GM12865 (cell line): ENCODE results near the gene NFATC2.

Experiments used
- DNase-seq: peaks from one replicate; pipeline ENCODE4 v3.0.0; 2010; ENCODE audit warnings: low read depth
- H3K4me3 ChIP-seq: 2 replicates; pipeline ENCODE4 v1.5.1; 2011; ENCODE audit warnings: mild to moderate bottlenecking, low read depth, low read length, control low read depth
- TF ChIP-seq, protein P1 (sequence below): IDR thresholded peaks from 2 replicates; pipeline ENCODE4 v1.5.1; 2011; ENCODE audit warnings: low read length, control low read depth, low read depth, inconsistent platforms; ENCODE audit not compliant: insufficient read depth; ENCODE audit errors: missing control alignments

Gene NFATC2

DNA sequence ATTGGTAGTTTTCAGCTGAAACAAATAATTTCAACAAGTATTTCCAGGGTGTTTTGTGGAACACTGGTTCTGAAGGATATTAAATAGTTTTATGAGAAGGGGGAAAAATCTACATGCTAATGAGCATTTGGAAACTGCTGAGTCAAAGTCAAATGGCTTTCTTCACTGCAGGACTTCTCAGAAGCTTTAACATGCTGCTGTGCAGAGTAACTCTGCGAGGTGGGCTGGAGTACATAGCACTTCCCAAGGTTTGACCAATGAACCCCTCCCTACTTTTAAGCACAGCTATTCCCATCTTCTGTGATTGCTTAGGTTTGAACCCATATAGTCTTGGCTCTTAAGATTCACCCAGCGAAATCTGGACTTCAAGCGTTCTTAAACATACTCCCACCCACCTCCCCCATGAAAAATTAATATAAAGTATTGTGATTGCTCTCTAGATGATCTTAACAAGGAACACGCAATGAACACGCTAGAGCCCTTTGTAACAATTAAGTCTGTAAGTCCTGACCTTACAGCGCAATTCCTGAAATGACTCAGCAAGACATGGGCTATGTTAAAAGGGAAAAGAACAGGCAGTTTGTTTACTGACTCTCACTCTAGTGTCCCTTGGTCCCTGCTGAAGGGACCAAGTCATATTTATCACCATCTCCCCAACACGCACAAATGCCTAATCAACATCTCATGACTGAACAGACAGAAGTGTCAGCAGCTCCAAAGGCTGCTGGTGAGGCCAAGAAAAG is 105.2 kb downstream of the NFATC2 start:
- peak; percentile 84 for DNase-seq
- H3K4me3 ChIP-seq, result no peak overlapping the region
- TF ChIP-seq, protein P1, sequence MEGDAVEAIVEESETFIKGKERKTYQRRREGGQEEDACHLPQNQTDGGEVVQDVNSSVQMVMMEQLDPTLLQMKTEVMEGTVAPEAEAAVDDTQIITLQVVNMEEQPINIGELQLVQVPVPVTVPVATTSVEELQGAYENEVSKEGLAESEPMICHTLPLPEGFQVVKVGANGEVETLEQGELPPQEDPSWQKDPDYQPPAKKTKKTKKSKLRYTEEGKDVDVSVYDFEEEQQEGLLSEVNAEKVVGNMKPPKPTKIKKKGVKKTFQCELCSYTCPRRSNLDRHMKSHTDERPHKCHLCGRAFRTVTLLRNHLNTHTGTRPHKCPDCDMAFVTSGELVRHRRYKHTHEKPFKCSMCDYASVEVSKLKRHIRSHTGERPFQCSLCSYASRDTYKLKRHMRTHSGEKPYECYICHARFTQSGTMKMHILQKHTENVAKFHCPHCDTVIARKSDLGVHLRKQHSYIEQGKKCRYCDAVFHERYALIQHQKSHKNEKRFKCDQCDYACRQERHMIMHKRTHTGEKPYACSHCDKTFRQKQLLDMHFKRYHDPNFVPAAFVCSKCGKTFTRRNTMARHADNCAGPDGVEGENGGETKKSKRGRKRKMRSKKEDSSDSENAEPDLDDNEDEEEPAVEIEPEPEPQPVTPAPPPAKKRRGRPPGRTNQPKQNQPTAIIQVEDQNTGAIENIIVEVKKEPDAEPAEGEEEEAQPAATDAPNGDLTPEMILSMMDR, result no peak

DNA sequence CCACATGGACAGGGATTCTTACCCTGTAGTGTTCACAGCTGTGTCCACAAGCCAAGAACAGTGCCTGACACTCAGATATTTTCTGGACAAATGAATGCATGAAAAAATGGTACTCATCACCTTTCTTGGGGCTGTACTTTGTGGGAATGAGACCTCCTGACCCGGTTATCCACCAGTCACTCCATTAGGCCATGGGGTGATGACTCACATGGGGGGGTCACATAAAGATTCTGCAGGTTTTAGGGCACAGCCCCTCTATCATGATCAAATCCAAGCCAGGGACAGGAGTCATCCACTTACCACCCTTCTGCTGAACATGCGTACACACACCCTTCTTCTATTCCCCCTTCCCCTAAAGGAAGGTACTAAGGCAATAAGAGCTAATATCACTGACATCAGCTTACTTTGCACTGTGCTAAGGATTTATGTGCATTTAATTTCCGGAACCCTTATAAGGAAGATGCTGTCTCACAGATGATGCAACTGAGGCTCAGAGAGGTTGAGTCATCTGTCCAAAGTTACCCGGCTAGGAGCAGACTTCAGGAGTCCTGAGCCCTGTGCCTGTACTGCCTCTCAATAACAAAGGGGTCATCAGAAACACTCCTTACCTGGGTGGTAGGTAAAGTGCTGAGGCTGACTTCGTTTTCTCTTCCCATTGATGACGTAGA is 107.8 kb downstream of the NFATC2 start:
- DNase-seq, result no peak
- TF ChIP-seq, protein P1, result no peak
- no peak overlapping the region for H3K4me3 ChIP-seq

DNA sequence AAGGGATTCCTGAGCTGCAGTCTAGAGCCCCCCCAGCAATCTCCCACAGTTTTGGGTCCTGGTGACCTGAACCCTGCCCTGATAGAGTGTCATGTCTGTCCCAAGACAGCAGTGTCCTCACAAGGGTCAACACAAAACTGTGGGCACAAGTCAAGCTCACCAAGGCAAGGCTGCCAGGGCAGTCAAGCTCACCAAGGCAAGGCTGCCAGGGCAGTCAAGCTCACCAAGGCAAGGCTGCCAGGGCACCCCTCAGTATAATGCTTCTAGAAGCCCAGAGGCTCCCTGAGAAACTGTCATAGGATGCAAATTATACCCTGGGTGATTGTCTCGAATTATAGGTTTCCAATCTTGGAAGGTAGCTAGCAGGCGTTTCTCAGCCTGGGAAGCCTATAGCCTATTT is 108.5 kb downstream of the NFATC2 start:
- no peak for DNase-seq
- TF ChIP-seq, protein P1, result no peak
- no peak overlapping the region for H3K4me3 ChIP-seq

DNA sequence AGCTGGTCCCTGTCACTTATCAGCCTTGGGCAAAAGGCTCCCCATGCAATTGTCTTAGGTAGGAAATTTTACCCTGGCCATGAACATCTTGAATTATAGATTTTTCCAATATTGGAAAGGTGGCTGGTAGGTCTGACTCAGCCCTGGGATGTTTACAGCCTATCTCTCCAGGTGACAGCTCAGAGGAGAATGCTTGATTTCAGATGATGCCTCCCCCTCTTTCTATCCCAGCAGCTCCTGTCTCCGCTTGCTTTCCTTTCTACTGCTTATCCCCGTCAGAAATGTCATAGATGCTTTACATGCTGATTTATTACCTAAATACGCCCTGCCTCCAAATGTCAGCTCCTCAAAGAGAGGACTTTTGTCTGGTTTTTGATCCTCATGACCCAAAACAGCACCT is 109.6 kb downstream of the NFATC2 start:
- no peak overlapping the region for H3K4me3 ChIP-seq
- TF ChIP-seq, protein P1, result no peak
- no peak for DNase-seq

DNA sequence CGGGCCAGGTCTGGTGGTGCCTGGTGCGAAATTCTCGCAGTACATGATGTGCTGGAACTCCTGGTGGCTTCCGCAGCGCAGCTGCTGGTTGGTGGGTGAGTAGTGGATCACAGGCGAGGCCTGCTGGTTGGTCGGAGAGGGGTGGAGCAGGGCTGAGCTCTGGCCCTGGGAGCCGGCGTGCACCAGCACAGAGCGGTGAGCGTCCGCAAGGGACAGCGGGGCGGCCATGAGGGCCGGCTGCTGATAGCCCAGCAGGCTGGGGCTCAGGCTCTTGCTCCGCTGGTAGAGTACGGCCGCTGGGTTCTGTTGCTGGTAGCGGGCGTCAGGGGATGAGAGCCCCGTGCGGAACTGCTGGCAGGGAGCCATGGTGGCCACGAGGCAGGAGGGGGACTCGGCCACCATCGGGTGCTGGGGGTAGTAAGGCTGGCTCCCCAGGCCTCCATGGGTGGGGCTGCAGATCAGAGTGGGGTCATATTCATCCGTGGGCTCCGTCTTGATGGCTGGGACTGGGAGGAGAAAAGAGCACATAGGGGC is 110.2 kb downstream of the NFATC2 start:
- no peak for DNase-seq
- TF ChIP-seq, protein P1, result no peak
- H3K4me3 ChIP-seq, result no peak overlapping the region

DNA sequence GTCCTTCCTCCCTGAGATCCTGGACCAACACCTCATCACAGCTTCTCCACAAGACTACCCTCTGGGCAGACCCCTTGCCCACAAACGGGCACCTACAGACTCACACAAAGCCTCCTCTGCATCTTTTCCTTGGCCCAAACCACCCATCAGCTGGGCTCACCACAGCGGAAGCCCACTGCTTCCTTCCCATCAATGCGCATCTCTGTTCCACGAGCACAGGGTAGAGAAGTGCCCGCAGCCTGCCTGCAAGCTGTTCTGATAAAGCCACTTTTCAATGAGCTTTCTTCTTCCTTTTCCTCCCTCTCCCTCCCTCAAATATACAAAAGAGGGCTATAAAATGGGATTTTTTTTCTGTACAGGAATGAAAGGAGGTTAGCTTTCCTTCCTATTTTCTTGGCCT is 111.2 kb downstream of the NFATC2 start:
- no peak for DNase-seq
- TF ChIP-seq, protein P1, result no peak
- H3K4me3 ChIP-seq, result no peak overlapping the region
